ENCODE results near the gene NCKAP5.

Gene NCKAP5

DNA sequence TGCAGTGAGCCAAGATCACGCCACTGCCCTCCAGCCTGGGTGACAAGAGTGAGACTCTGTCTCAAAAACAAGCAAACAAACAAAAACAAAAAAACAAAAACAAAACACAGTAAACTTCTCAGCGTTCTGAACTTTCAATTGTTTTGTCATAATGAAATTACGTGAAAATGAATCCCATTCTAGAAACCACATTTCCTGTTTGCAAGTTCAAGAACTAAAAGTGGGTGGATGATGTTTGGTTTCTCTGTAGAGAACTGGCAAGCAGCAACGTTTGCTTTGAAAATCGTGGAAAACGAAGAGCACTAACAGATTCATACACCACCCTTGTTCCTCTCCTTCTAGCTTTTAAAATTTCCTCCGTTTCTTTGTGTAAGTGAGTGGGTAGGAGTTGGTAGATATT, 672.2 kb downstream of the NCKAP5 start:
- H3K4me1 ChIP-seq (ENCODE audit: control insufficient read depth in 2 of 2, insufficient read depth in 1 of 2, low read depth in 1 of 2, low read length in 2 of 2) = no peaks in the 10 kb centered on the region
- DNase-seq (ENCODE audit: low spot score) = no peak
- H2BK5ac ChIP-seq (ENCODE audit: low read length) = no peak overlapping the region
- no peak overlapping the region for H3K27ac ChIP-seq (replicated peaks; ENCODE audit: low read length)
- no peak overlapping the region for H3K9ac ChIP-seq (ENCODE audit: low read depth, low read length, poor library complexity)
- no peak overlapping the region for H4K8ac ChIP-seq (ENCODE audit: low read depth, low read length)
- no peaks in the 10 kb centered on the region for H3K27me3 ChIP-seq (ENCODE audit: control insufficient read depth in 3 of 3, insufficient read depth in 3 of 3, low read depth in 1 of 3, low read length in 3 of 3)
- H2AFZ ChIP-seq (ENCODE audit: low read length) = no peak overlapping the region
- H3K4me3 ChIP-seq (ENCODE audit: low read length in 2 of 2) = no peak overlapping the region
- H3K4ac ChIP-seq (ENCODE audit: low read length) = no peak overlapping the region
- no peak overlapping the region for H2BK15ac ChIP-seq (ENCODE audit: low read length)
- no peak overlapping the region for H3K18ac ChIP-seq (ENCODE audit: low read length)
- H4K91ac ChIP-seq (ENCODE audit: low read depth, low read length, poor library complexity) = no peak overlapping the region
- H3K14ac ChIP-seq (ENCODE audit: low read length) = no peak overlapping the region
- no peak overlapping the region for H2BK12ac ChIP-seq (ENCODE audit: low read length)
- H2AK5ac ChIP-seq (ENCODE audit: low read depth, low read length) = no peak overlapping the region
- no peak overlapping the region for H3K4me2 ChIP-seq (ENCODE audit: insufficient read depth, low read length, poor library complexity, severe bottlenecking)
- WGBS, 2 donors (ENCODE audit: extremely low coverage in 2 of 2, insufficient read length in 2 of 2, insufficient replicate concordance in 1 of 2) = no CpG with 5 or more reads among the region's 7 CpGs
- H3K79me1 ChIP-seq (ENCODE audit: low read depth, low read length) = no peaks in the 10 kb centered on the region
- no peak overlapping the region for H2BK120ac ChIP-seq (ENCODE audit: low read depth, low read length)
- peaks cover 0 to 38% of the 10 kb centered on the region in 2 donors for H3K36me3 ChIP-seq (replicated peaks in 1 of 2; ENCODE audit: control insufficient read depth in 2 of 2, insufficient read depth in 2 of 2, low read length in 2 of 2)
- peaks cover 0 to 6% of the 10 kb centered on the region in 2 donors for H3K9me3 ChIP-seq (replicated peaks in 1 of 2; ENCODE audit: control insufficient read depth in 2 of 2, insufficient read depth in 1 of 2, low read depth in 1 of 2, low read length in 2 of 2)
- H3K23ac ChIP-seq (ENCODE audit: low read depth, low read length, poor library complexity) = no peak overlapping the region

DNA sequence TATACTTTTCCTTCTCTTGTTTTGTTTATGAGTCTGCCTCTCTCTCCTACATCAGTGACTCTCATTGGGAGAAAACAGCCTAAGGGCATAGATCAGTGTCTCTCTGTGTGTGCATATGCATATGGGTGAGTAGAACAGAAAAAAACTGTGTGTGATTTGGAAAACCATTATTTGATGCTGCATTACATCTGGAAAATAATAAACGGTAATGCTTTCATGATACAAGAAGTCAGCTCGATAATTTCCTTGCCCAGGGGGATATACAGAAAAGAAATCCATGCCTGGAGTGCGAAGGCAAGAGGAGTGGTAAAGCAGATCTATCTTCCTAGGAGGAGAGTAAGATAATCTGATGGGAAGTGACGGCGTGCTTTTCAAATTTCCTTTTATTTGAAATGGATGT, 676.8 kb downstream of the NCKAP5 start:
- no peak overlapping the region for H3K14ac ChIP-seq (ENCODE audit: low read length)
- no peak overlapping the region for H3K18ac ChIP-seq (ENCODE audit: low read length)
- H4K8ac ChIP-seq (ENCODE audit: low read depth, low read length) = no peak overlapping the region
- no peak overlapping the region for H2AK5ac ChIP-seq (ENCODE audit: low read depth, low read length)
- H3K9me3 ChIP-seq (replicated peaks in 1 of 2; ENCODE audit: control insufficient read depth in 2 of 2, insufficient read depth in 1 of 2, low read depth in 1 of 2, low read length in 2 of 2) = peaks cover 0 to 5% of the 10 kb centered on the region in 2 donors
- H3K4ac ChIP-seq (ENCODE audit: low read length) = no peak overlapping the region
- H2BK12ac ChIP-seq (ENCODE audit: low read length) = no peak overlapping the region
- no peaks in the 10 kb centered on the region for H3K79me1 ChIP-seq (ENCODE audit: low read depth, low read length)
- no peak overlapping the region for H2BK15ac ChIP-seq (ENCODE audit: low read length)
- DNase-seq (ENCODE audit: low spot score) = no peak
- H3K23ac ChIP-seq (ENCODE audit: low read depth, low read length, poor library complexity) = no peak overlapping the region
- H3K36me3 ChIP-seq (replicated peaks in 1 of 2; ENCODE audit: control insufficient read depth in 2 of 2, insufficient read depth in 2 of 2, low read length in 2 of 2) = peaks cover 0 to 24% of the 10 kb centered on the region in 2 donors
- H3K9ac ChIP-seq (ENCODE audit: low read depth, low read length, poor library complexity) = no peak overlapping the region
- H3K27ac ChIP-seq (replicated peaks; ENCODE audit: low read length) = no peak overlapping the region
- H3K4me3 ChIP-seq (ENCODE audit: low read length in 2 of 2) = no peak overlapping the region
- no peak overlapping the region for H2BK5ac ChIP-seq (ENCODE audit: low read length)
- no peak overlapping the region for H4K91ac ChIP-seq (ENCODE audit: low read depth, low read length, poor library complexity)
- H3K4me1 ChIP-seq (ENCODE audit: control insufficient read depth in 2 of 2, insufficient read depth in 1 of 2, low read depth in 1 of 2, low read length in 2 of 2) = no peaks in the 10 kb centered on the region
- no peak overlapping the region for H2AFZ ChIP-seq (ENCODE audit: low read length)
- no peaks in the 10 kb centered on the region for H3K27me3 ChIP-seq (ENCODE audit: control insufficient read depth in 3 of 3, insufficient read depth in 3 of 3, low read depth in 1 of 3, low read length in 3 of 3)
- WGBS, 2 donors (ENCODE audit: extremely low coverage in 2 of 2, insufficient read length in 2 of 2, insufficient replicate concordance in 1 of 2) = no CpG with 5 or more reads among the region's 5 CpGs
- no peak overlapping the region for H2BK120ac ChIP-seq (ENCODE audit: low read depth, low read length)
- H3K4me2 ChIP-seq (ENCODE audit: insufficient read depth, low read length, poor library complexity, severe bottlenecking) = no peak overlapping the region

DNA sequence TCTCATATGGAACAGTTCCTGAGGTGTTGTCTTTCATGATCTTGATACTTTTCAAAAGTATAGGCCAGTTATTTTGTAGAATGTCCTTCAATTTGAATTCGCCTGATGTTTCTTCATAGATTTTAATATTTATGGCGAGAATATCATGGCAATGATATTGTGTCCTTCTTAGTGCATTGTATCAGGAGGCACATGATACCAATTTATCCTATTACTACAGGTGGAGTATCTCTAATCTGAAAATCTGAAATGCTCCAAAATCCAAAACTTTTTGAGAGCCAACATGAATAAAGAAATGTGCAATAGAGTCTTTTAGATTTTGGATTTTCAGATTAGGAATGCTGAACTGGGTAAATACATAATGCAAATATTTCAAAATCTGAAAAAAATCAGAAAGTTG, 681.7 kb downstream of the NCKAP5 start:
- no peak overlapping the region for H3K18ac ChIP-seq (ENCODE audit: low read length)
- H3K9me3 ChIP-seq (replicated peaks in 1 of 2; ENCODE audit: control insufficient read depth in 2 of 2, insufficient read depth in 1 of 2, low read depth in 1 of 2, low read length in 2 of 2) = peaks cover 0 to 6% of the 10 kb centered on the region in 2 donors
- no peaks in the 10 kb centered on the region for H3K79me1 ChIP-seq (ENCODE audit: low read depth, low read length)
- H4K8ac ChIP-seq (ENCODE audit: low read depth, low read length) = no peak overlapping the region
- no peak overlapping the region for H2BK5ac ChIP-seq (ENCODE audit: low read length)
- no peaks in the 10 kb centered on the region for H3K4me1 ChIP-seq (ENCODE audit: control insufficient read depth in 2 of 2, insufficient read depth in 1 of 2, low read depth in 1 of 2, low read length in 2 of 2)
- no peak overlapping the region for H3K4me2 ChIP-seq (ENCODE audit: insufficient read depth, low read length, poor library complexity, severe bottlenecking)
- no peak overlapping the region for H3K14ac ChIP-seq (ENCODE audit: low read length)
- no peak overlapping the region for H3K9ac ChIP-seq (ENCODE audit: low read depth, low read length, poor library complexity)
- no peak overlapping the region for H2AFZ ChIP-seq (ENCODE audit: low read length)
- H2AK5ac ChIP-seq (ENCODE audit: low read depth, low read length) = no peak overlapping the region
- H3K36me3 ChIP-seq (replicated peaks in 1 of 2; ENCODE audit: control insufficient read depth in 2 of 2, insufficient read depth in 2 of 2, low read length in 2 of 2) = peaks cover 0 to 30% of the 10 kb centered on the region in 2 donors
- H3K27ac ChIP-seq (replicated peaks; ENCODE audit: low read length) = no peak overlapping the region
- WGBS, 2 donors (ENCODE audit: extremely low coverage in 2 of 2, insufficient read length in 2 of 2, insufficient replicate concordance in 1 of 2) = no CpG with 5 or more reads among the region's 2 CpGs
- no peaks in the 10 kb centered on the region for H3K27me3 ChIP-seq (ENCODE audit: control insufficient read depth in 3 of 3, insufficient read depth in 3 of 3, low read depth in 1 of 3, low read length in 3 of 3)
- no peak for DNase-seq (ENCODE audit: low spot score)
- H3K23ac ChIP-seq (ENCODE audit: low read depth, low read length, poor library complexity) = no peak overlapping the region
- no peak overlapping the region for H2BK120ac ChIP-seq (ENCODE audit: low read depth, low read length)
- no peak overlapping the region for H3K4me3 ChIP-seq (ENCODE audit: low read length in 2 of 2)
- no peak overlapping the region for H2BK15ac ChIP-seq (ENCODE audit: low read length)
- H3K4ac ChIP-seq (ENCODE audit: low read length) = no peak overlapping the region
- H4K91ac ChIP-seq (ENCODE audit: low read depth, low read length, poor library complexity) = no peak overlapping the region
- H2BK12ac ChIP-seq (ENCODE audit: low read length) = no peak overlapping the region

DNA sequence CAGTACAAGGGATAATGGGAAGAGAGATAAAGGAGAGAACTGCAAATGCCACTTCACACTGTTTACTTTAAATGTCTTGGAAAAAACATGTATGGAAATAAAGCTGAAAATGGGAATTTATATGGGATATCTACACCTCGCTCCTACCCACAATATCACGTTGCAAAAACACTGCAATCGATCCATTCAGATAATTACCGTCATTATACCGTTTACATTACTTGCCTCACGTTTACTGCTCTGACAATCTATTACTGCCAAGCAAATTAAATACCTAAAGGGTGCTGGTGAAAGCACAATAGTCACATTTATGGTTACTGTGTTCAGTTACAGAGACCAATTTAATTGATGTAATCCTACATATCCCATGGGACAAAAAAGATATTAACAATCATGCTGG, 683.6 kb downstream of the NCKAP5 start:
- Histone ChIP-seq H2BK15ac (ENCODE audit: low read length) (no peak overlapping the region), H3K27me3 (ENCODE audit: control insufficient read depth in 3 of 3, insufficient read depth in 3 of 3, low read depth in 1 of 3, low read length in 3 of 3) (no peaks in the 10 kb centered on the region), H3K9ac (ENCODE audit: low read depth, low read length, poor library complexity) (no peak overlapping the region), H2BK5ac (ENCODE audit: low read length) (no peak overlapping the region), H3K4ac (ENCODE audit: low read length) (no peak overlapping the region), H3K18ac (ENCODE audit: low read length) (no peak overlapping the region), H3K9me3 (replicated peaks in 1 of 2; ENCODE audit: control insufficient read depth in 2 of 2, insufficient read depth in 1 of 2, low read depth in 1 of 2, low read length in 2 of 2) (peaks cover 0 to 6% of the 10 kb centered on the region in 2 donors), H3K14ac (ENCODE audit: low read length) (no peak overlapping the region), H2BK12ac (ENCODE audit: low read length) (no peak overlapping the region), H3K36me3 (replicated peaks in 1 of 2; ENCODE audit: control insufficient read depth in 2 of 2, insufficient read depth in 2 of 2, low read length in 2 of 2) (peaks cover 0 to 31% of the 10 kb centered on the region in 2 donors), H3K4me2 (ENCODE audit: insufficient read depth, low read length, poor library complexity, severe bottlenecking) (no peak overlapping the region), H4K91ac (ENCODE audit: low read depth, low read length, poor library complexity) (no peak overlapping the region), H2AFZ (ENCODE audit: low read length) (no peak overlapping the region), H4K8ac (ENCODE audit: low read depth, low read length) (no peak overlapping the region), H3K4me3 (ENCODE audit: low read length in 2 of 2) (no peak overlapping the region), H2AK5ac (ENCODE audit: low read depth, low read length) (no peak overlapping the region), H3K4me1 (ENCODE audit: control insufficient read depth in 2 of 2, insufficient read depth in 1 of 2, low read depth in 1 of 2, low read length in 2 of 2) (no peaks in the 10 kb centered on the region), H3K79me1 (ENCODE audit: low read depth, low read length) (no peaks in the 10 kb centered on the region), H2BK120ac (ENCODE audit: low read depth, low read length) (no peak overlapping the region), H3K23ac (ENCODE audit: low read depth, low read length, poor library complexity) (no peak overlapping the region), H3K27ac (replicated peaks; ENCODE audit: low read length) (no peak overlapping the region)
- no peak for DNase-seq (ENCODE audit: low spot score)
- 100% methylated on average over 2 of the region's 6 CpGs; no CpG with 5 or more reads in 1 of the 2 donors for WGBS, 2 donors (ENCODE audit: extremely low coverage in 2 of 2, insufficient read length in 2 of 2, insufficient replicate concordance in 1 of 2)
